OCI-LY1 (cell line): ENCODE measurements around the gene TSPYL4.

Experiments
- H2AFZ ChIP-seq: fragments of 200-600 bp; sonication (generic), shearing (Covaris generic); 2 replicates; pipeline ENCODE4 v1.6.0; 2014; ENCODE audit warnings: antibody characterized with exemption, mild to moderate bottlenecking, low read length
- H3F3A ChIP-seq: fragments of 200-600 bp; sonication (generic), shearing (Covaris generic); 2 replicates; pipeline ENCODE4 v1.6.0; 2014; ENCODE audit warnings: mild to moderate bottlenecking, antibody characterized with exemption, low read length, moderate library complexity; ENCODE audit not compliant: insufficient read depth
- H3K27ac ChIP-seq: fragments of 200-600 bp; sonication (generic); 2 replicates; pipeline ENCODE4 v1.5.1; 2014; ENCODE audit warnings: low read length, mixed run types, mild to moderate bottlenecking, low read depth; ENCODE audit not compliant: poor library complexity, severe bottlenecking
- H3K27me3 ChIP-seq: fragments of 200-600 bp; sonication (generic); 2 replicates; pipeline ENCODE4 v1.6.0; 2014; ENCODE audit warnings: antibody characterized with exemption, mild to moderate bottlenecking, low read length, moderate library complexity; ENCODE audit not compliant: insufficient read depth
- H3K36me3 ChIP-seq: fragments of 200-600 bp; sonication (generic); 2 replicates; pipeline ENCODE4 v1.6.1; 2014; ENCODE audit warnings: mild to moderate bottlenecking, antibody characterized with exemption, low read length, moderate library complexity, mixed read lengths; ENCODE audit not compliant: insufficient read depth
- H3K4me1 ChIP-seq: fragments of 200-600 bp; sonication (generic); 2 replicates; pipeline ENCODE4 v1.5.1; 2014; ENCODE audit warnings: mild to moderate bottlenecking, low read length, moderate library complexity; ENCODE audit not compliant: insufficient read depth, severe bottlenecking
- H3K4me2 ChIP-seq: fragments of 200-600 bp; sonication (generic), shearing (Covaris generic); 2 replicates; pipeline ENCODE4 v1.6.1; 2014; ENCODE audit warnings: low read length
- H3K4me3 ChIP-seq: fragments of 200-600 bp; sonication (generic); 2 replicates; pipeline ENCODE4 v1.5.1; 2014; ENCODE audit warnings: low read length, low read depth, mild to moderate bottlenecking, mixed read lengths; ENCODE audit not compliant: poor library complexity, severe bottlenecking
- H3K79me2 ChIP-seq: fragments of 200-600 bp; shearing (Covaris generic); 2 replicates; pipeline ENCODE4 v1.6.1; 2016; ENCODE audit warnings: mixed run types, low read length, mixed read lengths; ENCODE audit not compliant: insufficient read depth
- H3K9ac ChIP-seq: fragments of 200-600 bp; sonication (generic), shearing (Covaris generic); 2 replicates; pipeline ENCODE4 v1.6.1; 2014; ENCODE audit warnings: mild to moderate bottlenecking, low read length, mixed read lengths
- H3K9me2 ChIP-seq: fragments of 200-600 bp; sonication (generic), shearing (Covaris generic); 2 replicates; pipeline ENCODE4 v1.6.1; 2014; ENCODE audit warnings: low read depth, mild to moderate bottlenecking, low read length, mixed read lengths
- H3K9me3 ChIP-seq: fragments of 200-600 bp; shearing (Covaris generic); 2 replicates; pipeline ENCODE4 v1.6.1; 2014; ENCODE audit warnings: low read length, mixed read lengths
- H4K20me1 ChIP-seq: fragments of 200-600 bp; sonication (generic), shearing (Covaris generic); 2 replicates; pipeline ENCODE4 v1.6.0; 2016; ENCODE audit warnings: mild to moderate bottlenecking, low read length; ENCODE audit not compliant: insufficient read depth
- EZH2 ChIP-seq: fragments of 200-600 bp; sonication (generic), shearing (Covaris generic); IDR thresholded peaks from 2 replicates; pipeline ENCODE4 v1.8.0; 2017; ENCODE audit warnings: borderline replicate concordance, mixed run types, mild to moderate bottlenecking, antibody characterized with exemption, low read length, moderate library complexity, mixed read lengths
- TF ChIP-seq, protein P1 (sequence below): fragments of 200-600 bp; sonication (generic), shearing (Covaris generic); IDR thresholded peaks from 2 replicates; pipeline ENCODE4 v1.5.1; 2017; ENCODE audit warnings: mild to moderate bottlenecking, antibody characterized with exemption, low read length, moderate library complexity, mixed read lengths

The TSPYL4 gene

DNA sequence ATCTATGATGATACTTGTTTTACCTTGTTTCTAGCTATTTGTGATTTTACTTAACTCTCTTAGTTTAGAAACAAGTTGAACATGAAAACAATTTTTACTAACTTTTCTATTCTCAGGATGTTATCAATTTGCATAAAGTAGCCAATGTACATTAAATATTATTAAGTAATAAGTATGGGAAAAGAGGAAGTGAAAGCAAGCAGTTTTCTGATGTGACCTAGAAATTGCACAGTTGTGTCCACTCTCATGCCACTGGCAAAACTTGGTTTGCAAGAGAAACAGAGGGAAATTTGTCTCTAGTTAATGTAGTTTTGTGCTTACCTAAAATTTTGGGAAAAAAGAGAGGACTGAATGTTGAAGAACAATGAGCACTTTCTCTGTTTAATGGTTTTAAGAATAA, 45.1 kb upstream of the TSPYL4 start:
- Histone ChIP-seq H3F3A (no peaks in the 10 kb centered on the region), H3K4me2 (no peak overlapping the region), H2AFZ (no peak overlapping the region), H3K4me3 (no peak overlapping the region), H3K79me2 (no peaks in the 10 kb centered on the region), H3K27ac (no peak overlapping the region), H3K36me3 (no peaks in the 10 kb centered on the region), H3K4me1 (no peaks in the 10 kb centered on the region), H3K9me3 (no peaks in the 10 kb centered on the region), H4K20me1 (no peaks in the 10 kb centered on the region), H3K9me2 (no peaks in the 10 kb centered on the region), H3K27me3 (no peaks in the 10 kb centered on the region), H3K9ac (no peak overlapping the region)
- TF ChIP-seq, protein P1, sequence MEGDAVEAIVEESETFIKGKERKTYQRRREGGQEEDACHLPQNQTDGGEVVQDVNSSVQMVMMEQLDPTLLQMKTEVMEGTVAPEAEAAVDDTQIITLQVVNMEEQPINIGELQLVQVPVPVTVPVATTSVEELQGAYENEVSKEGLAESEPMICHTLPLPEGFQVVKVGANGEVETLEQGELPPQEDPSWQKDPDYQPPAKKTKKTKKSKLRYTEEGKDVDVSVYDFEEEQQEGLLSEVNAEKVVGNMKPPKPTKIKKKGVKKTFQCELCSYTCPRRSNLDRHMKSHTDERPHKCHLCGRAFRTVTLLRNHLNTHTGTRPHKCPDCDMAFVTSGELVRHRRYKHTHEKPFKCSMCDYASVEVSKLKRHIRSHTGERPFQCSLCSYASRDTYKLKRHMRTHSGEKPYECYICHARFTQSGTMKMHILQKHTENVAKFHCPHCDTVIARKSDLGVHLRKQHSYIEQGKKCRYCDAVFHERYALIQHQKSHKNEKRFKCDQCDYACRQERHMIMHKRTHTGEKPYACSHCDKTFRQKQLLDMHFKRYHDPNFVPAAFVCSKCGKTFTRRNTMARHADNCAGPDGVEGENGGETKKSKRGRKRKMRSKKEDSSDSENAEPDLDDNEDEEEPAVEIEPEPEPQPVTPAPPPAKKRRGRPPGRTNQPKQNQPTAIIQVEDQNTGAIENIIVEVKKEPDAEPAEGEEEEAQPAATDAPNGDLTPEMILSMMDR, result no peak
- TF ChIP-seq EZH2, result no peak

DNA sequence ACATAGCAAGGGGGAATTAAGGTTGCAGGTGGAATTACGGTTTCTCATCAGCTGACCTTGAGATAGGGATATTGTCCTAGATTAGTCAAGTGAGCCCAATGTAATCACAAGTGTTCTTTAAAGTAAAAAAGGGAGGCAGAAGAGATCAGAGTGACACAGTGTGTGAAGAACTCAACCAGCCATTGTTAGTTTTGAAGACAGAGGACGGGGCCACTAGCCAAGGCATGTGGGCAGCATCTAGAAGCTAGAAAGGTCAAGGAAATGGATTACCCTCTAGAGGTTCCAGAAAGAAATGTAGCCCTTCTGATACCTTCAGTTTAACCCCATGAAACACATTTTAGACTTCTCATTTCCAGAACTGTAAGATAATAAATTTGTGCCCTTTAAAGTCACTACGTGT, 44.4 kb upstream of the TSPYL4 start:
- Histone ChIP-seq H2AFZ (no peak overlapping the region), H3F3A (no peaks in the 10 kb centered on the region), H3K27ac (no peak overlapping the region), H4K20me1 (no peaks in the 10 kb centered on the region), H3K4me2 (no peak overlapping the region), H3K79me2 (no peaks in the 10 kb centered on the region), H3K9ac (no peak overlapping the region), H3K36me3 (no peaks in the 10 kb centered on the region), H3K4me3 (no peak overlapping the region), H3K27me3 (no peaks in the 10 kb centered on the region), H3K9me2 (no peaks in the 10 kb centered on the region), H3K4me1 (no peaks in the 10 kb centered on the region), H3K9me3 (no peaks in the 10 kb centered on the region)
- no peak for TF ChIP-seq EZH2
- TF ChIP-seq, protein P1, result no peak

DNA sequence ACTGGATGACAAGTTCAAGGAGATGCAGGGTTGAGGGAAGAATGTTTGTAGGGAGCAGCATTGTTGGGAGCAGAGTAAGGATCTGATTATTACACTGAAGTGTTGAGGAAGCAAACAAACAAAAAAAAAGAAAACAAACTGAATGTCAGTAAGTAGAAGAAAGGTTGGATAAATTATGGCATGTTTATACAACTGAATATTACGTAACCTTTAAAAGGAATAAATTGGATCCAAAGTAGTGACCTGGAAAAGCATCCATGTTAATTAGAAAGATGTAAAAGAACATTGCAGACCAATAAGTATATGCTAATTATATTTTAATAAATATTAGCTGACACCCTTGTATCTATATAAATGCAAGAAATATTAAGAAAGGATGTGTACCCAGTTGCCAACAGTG, 38.7 kb upstream of the TSPYL4 start:
- Histone ChIP-seq H3K79me2 (no peaks in the 10 kb centered on the region), H3K4me3 (no peak overlapping the region), H3K27ac (no peak overlapping the region), H4K20me1 (no peaks in the 10 kb centered on the region), H3K27me3 (no peaks in the 10 kb centered on the region), H3K9ac (no peak overlapping the region), H3K4me1 (no peaks in the 10 kb centered on the region), H3F3A (no peaks in the 10 kb centered on the region), H2AFZ (no peak overlapping the region), H3K4me2 (no peak overlapping the region), H3K36me3 (no peaks in the 10 kb centered on the region), H3K9me3 (no peaks in the 10 kb centered on the region), H3K9me2 (no peaks in the 10 kb centered on the region)
- TF ChIP-seq EZH2, result no peak
- TF ChIP-seq, protein P1, result no peak
